ENCODE results near the gene EPHB2.

- TF ChIP-seq EP300 (IDR thresholded peaks at IDR 0.05) = no peak
- TF ChIP-seq, protein P1, sequence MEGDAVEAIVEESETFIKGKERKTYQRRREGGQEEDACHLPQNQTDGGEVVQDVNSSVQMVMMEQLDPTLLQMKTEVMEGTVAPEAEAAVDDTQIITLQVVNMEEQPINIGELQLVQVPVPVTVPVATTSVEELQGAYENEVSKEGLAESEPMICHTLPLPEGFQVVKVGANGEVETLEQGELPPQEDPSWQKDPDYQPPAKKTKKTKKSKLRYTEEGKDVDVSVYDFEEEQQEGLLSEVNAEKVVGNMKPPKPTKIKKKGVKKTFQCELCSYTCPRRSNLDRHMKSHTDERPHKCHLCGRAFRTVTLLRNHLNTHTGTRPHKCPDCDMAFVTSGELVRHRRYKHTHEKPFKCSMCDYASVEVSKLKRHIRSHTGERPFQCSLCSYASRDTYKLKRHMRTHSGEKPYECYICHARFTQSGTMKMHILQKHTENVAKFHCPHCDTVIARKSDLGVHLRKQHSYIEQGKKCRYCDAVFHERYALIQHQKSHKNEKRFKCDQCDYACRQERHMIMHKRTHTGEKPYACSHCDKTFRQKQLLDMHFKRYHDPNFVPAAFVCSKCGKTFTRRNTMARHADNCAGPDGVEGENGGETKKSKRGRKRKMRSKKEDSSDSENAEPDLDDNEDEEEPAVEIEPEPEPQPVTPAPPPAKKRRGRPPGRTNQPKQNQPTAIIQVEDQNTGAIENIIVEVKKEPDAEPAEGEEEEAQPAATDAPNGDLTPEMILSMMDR (IDR thresholded peaks at IDR 0.05) = no peak
- no peak for TF ChIP-seq POLR2A (IDR thresholded peaks at IDR 0.05)
Observed at GRCh38 chr1:22801347-22801746, 90.7 kb downstream of the EPHB2 start.

Measured in sigmoid colon (tissue), 4 donors.